K562 (cell line): ENCODE measurements around the gene CTNNBL1. TPM values are rescaled to one million over a fixed set of nuclear protein-coding genes. Genes with fewer than 3 reads are reported as not detected.

Experiments
- ATAC-seq: fragments of 200-7000 bp; cut with Tn5 transposase; 3 replicates; pipeline ENCODE4 v1.9.1; 2020; ENCODE audit warnings: moderate library complexity
- BruUV-seq: library from RNA; stranded (reverse); fragments of 400-500 nt; replicated peaks from 2 replicates; lab custom pipeline; 2021; lab: Mats Ljungman, UMichigan
- CTCF ChIA-PET: fragments of 300-600 bp; formaldehyde crosslinking; extraction: SDS; loops from one replicate; lab custom pipeline; 2021; ENCODE audit warnings: low intra/inter-chr PET ratio; lab: Yijun Ruan, JAX
- POLR2A ChIA-PET: fragments of 300-600, 350-650 bp; sonication (Branson Sonifier 250); formaldehyde crosslinking; extraction: SDS; loops from one replicate; lab custom pipeline; 2021; ENCODE audit warnings: antibody characterized with exemption, inconsistent platforms; lab: Yijun Ruan, JAX
- DNase-seq, 4 experiments: peaks; one replicate each; pipeline versions ENCODE4 v3.0.0 to v3.0.0-alpha.2; 2011 to 2018; ENCODE audit warnings: low spot score in 3 of 4, mixed read lengths in 3 of 4; ENCODE audit errors: extremely low read depth in 1 of 4
- FAIRE-seq: peaks from 2 replicates; lab custom pipeline; 2011; peaks lifted over from hg19 to GRCh38; lab: Jason Lieb, UNC
- H2AFZ ChIP-seq: 2 replicates; pipeline ENCODE4 v1.6.0; 2011; ENCODE audit warnings: low read depth, low read length, control low read depth, inconsistent platforms
- H3K27ac ChIP-seq: fragments of 200-600 bp; 3 replicates; pipeline ENCODE4 v1.8.0; 2011; ENCODE audit warnings: low read depth, mild to moderate bottlenecking, control low read depth, inconsistent platforms, low read length, moderate library complexity, mixed read lengths; ENCODE audit errors: extremely low read depth
- H3K27me3 ChIP-seq, 2 experiments: fragments of 300-600 bp in 1 of 2; 2 replicates in 1 of 2; 3 replicates in 1 of 2; pipeline versions ENCODE4 v1.6.0 to v1.8.0; 2011; ENCODE audit warnings: inconsistent platforms in 2 of 2, low read length in 2 of 2, mild to moderate bottlenecking in 1 of 2, mixed read lengths in 1 of 2, moderate library complexity in 1 of 2; ENCODE audit not compliant: control insufficient read depth in 2 of 2, insufficient read depth in 2 of 2
- H3K36me3 ChIP-seq: fragments of 300-600 bp; 3 replicates; pipeline ENCODE4 v1.8.0; 2011; ENCODE audit warnings: mild to moderate bottlenecking, low read length, inconsistent platforms; ENCODE audit not compliant: control insufficient read depth, insufficient read depth
- H3K4me1 ChIP-seq, 2 experiments: fragments of 200-600 bp in 1 of 2; replicated peaks in 1 of 2; 2 replicates in 1 of 2; 3 replicates in 1 of 2; pipeline versions ENCODE4 v1.5.1 to v1.8.0; 2011; ENCODE audit warnings: inconsistent platforms in 2 of 2, low read length in 2 of 2, mild to moderate bottlenecking in 1 of 2, mixed read lengths in 1 of 2, moderate library complexity in 1 of 2; ENCODE audit not compliant: control insufficient read depth in 2 of 2, insufficient read depth in 2 of 2
- H3K4me2 ChIP-seq: 2 replicates; pipeline ENCODE4 v1.6.1; 2011; ENCODE audit warnings: low read length, control low read depth, inconsistent platforms, mixed read lengths; ENCODE audit not compliant: insufficient read depth
- H3K4me3 ChIP-seq: fragments of 200-600 bp; sonication (generic), shearing (Covaris generic); 2 replicates; pipeline ENCODE4 v1.5.1; 2016; ENCODE audit warnings: control low read depth, inconsistent platforms
- H3K79me2 ChIP-seq: fragments of 200-600 bp; 3 replicates; pipeline ENCODE4 v1.8.0; 2011; ENCODE audit warnings: low read length, inconsistent platforms; ENCODE audit not compliant: control insufficient read depth, insufficient read depth
- H3K9ac ChIP-seq, 2 experiments: 2 replicates each; pipeline versions ENCODE4 v1.6.0 to v1.6.1; 2011; ENCODE audit warnings: low read depth in 2 of 2, low read length in 2 of 2, control low read depth in 1 of 2, inconsistent platforms in 1 of 2, mild to moderate bottlenecking in 1 of 2, mixed read lengths in 1 of 2; ENCODE audit not compliant: insufficient read depth in 1 of 2
- H3K9me1 ChIP-seq: one replicate; pipeline ENCODE4 v1.6.0; 2011; ENCODE audit warnings: inconsistent platforms, mild to moderate bottlenecking, low read length, moderate library complexity; ENCODE audit not compliant: control insufficient read depth, insufficient read depth
- H3K9me3 ChIP-seq: replicated peaks from 2 replicates; pipeline ENCODE4 v1.5.1; 2011; ENCODE audit warnings: low read depth, low read length, inconsistent platforms; ENCODE audit not compliant: control insufficient read depth, insufficient read depth
- H4K20me1 ChIP-seq: replicated peaks from 2 replicates; pipeline ENCODE4 v1.6.1; 2011; ENCODE audit warnings: low read length, inconsistent platforms, mixed read lengths; ENCODE audit not compliant: control insufficient read depth, insufficient read depth
- BRD9 ChIP-seq: fragments of 450-650 bp; IDR thresholded peaks from 2 replicates; pipeline ENCODE4 v1.6.1; 2018; ENCODE audit warnings: low read depth; ENCODE audit not compliant: partially characterized antibody
- CBX5 ChIP-seq: IDR thresholded peaks from 2 replicates; pipeline ENCODE4 v1.6.1; 2014; ENCODE audit warnings: low read depth, borderline replicate concordance
- CSDE1 ChIP-seq, 2 experiments: fragments of 450-650 bp; IDR thresholded peaks; 2 replicates each; pipeline ENCODE4 v1.6.1; 2016; ENCODE audit warnings: mild to moderate bottlenecking in 1 of 2
- CXXC5 ChIP-seq: fragments of 250-450 bp; sonication (Bioruptor Pico); IDR thresholded peaks from 2 replicates; pipeline ENCODE4 v1.8.0; 2022; ENCODE audit warnings: inconsistent platforms, mild to moderate bottlenecking, moderate library complexity
- IFI16 ChIP-seq: fragments of 250-450 bp; sonication (Bioruptor Pico); IDR thresholded peaks from 2 replicates; pipeline ENCODE4 v2.1.2; 2022; ENCODE audit warnings: mild to moderate bottlenecking, inconsistent platforms
- NFE2 ChIP-seq: IDR thresholded peaks from 2 replicates; pipeline ENCODE4 v1.6.1; 2014; ENCODE audit warnings: antibody characterized with exemption, low read depth
- PRPF4 ChIP-seq: fragments of 200-400 bp; formaldehyde crosslinking; IDR thresholded peaks from one replicate; pipeline ENCODE4 v1.6.1; 2017; ENCODE audit warnings: low read length, low read depth, mild to moderate bottlenecking; ENCODE audit not compliant: insufficient read depth, poor library complexity, severe bottlenecking
- RAD51 ChIP-seq: fragments of 450-650 bp; IDR thresholded peaks from 2 replicates; pipeline ENCODE4 v1.7.1; 2016; ENCODE audit warnings: low read depth, mild to moderate bottlenecking, borderline replicate concordance
- RCOR1 ChIP-seq, 2 experiments: IDR thresholded peaks; 2 replicates each; pipeline ENCODE4 v1.6.1; 2012; ENCODE audit warnings: low read depth in 2 of 2, low read length in 2 of 2, borderline replicate concordance in 1 of 2, improper control_type of control experiment in 1 of 2
- SUPT5H ChIP-seq: fragments of 450-650 bp; IDR thresholded peaks from 2 replicates; pipeline ENCODE4 v1.6.1; 2016
- ZNF184 ChIP-seq: sonication (generic); formaldehyde crosslinking; IDR thresholded peaks from 2 replicates; pipeline ENCODE4 v1.5.0; 2020; ENCODE audit warnings: missing genetic modification reagents
- WGBS: fragments of 100-300 bp; shearing (Covaris generic); methylation state at CpG from one replicate; pipeline ENCODE4 v1.1.6; 2016; ENCODE audit warnings: low coverage, mixed read lengths; ENCODE audit not compliant: insufficient coverage; ENCODE audit errors: missing lambda C conversion rate; 5-methylcytosine and 5-hydroxymethylcytosine counted together
- in situ Hi-C: fragments of 300-500 bp; cut with MboI; formaldehyde crosslinking; loops from 4 replicates; pipeline ENCODE4 v1.15.0; 2018; ENCODE audit warnings: inconsistent platforms, mixed read lengths
- intact Hi-C: fragments of 100-400 bp; cut with micrococcal nuclease; formaldehyde crosslinking; loops from 2 replicates; pipeline ENCODE4 v1.14.2; 2022
- polyA plus RNA-seq, 8 experiments: library from polyadenylated mRNA; depleted of rRNA in 4 of 8; stranded (reverse) in 5 of 8; unstranded in 3 of 8; fragments of >200 nt; fragmentation: Nextera tagmentation in 2 of 8; fragmentation: Illumina TruSeq in 1 of 8; extraction: Ambion mirVana in 2 of 8; extraction: Trizol in 1 of 8; gene quantifications; 2 replicates each; pipeline versions ENCODE4 v1.2.1 to v1.2.3, GENCODE V29; 2011 to 2014; ENCODE audit warnings: inconsistent platforms in 1 of 8, missing spikeins in 1 of 8
- total RNA-seq, 7 experiments: library from RNA; depleted of rRNA in 6 of 7; stranded (reverse); fragments of >200 nt in 6 of 7; fragmentation: Illumina TruSeq in 2 of 7; extraction: Trizol in 2 of 7; gene quantifications; 2 replicates each; pipeline versions ENCODE4 v1.2.1 to v1.2.3, GENCODE V29; 2011 to 2021; ENCODE audit warnings: low replicate concordance in 1 of 7
- TF ChIP-seq, protein P1 (sequence below): sonication (generic); formaldehyde crosslinking; IDR thresholded peaks from 2 replicates; pipeline ENCODE4 v1.8.0; 2022; ENCODE audit warnings: mild to moderate bottlenecking, missing genetic modification reagents
- TF ChIP-seq, protein P2 (sequence below): IDR thresholded peaks from 2 replicates; pipeline ENCODE4 v1.6.1; 2011; ENCODE audit not compliant: insufficient read length; ENCODE audit errors: extremely low read depth
- TF ChIP-seq, protein P3 (sequence below): sonication (generic); formaldehyde crosslinking; IDR thresholded peaks from 2 replicates; pipeline ENCODE4 v1.5.0; 2020; ENCODE audit warnings: missing genetic modification reagents
- TF ChIP-seq, protein P4 (sequence below): sonication (generic); formaldehyde crosslinking; IDR thresholded peaks from 2 replicates; pipeline ENCODE4 v1.8.0; 2022; ENCODE audit warnings: mild to moderate bottlenecking, missing genetic modification reagents, borderline replicate concordance
- TF ChIP-seq, protein P5 (sequence below): fragments of 450-650 bp; IDR thresholded peaks from 2 replicates; pipeline ENCODE4 v1.7.0; 2016; ENCODE audit warnings: borderline replicate concordance

Gene CTNNBL1
- total and polyA plus RNA-seq, 9 of the 15 experiments (the other 6 are each of a cell fraction or from before 2014, with no cell fraction given), result 32.4 to 85.6 (median 43.6) TPM

DNA sequence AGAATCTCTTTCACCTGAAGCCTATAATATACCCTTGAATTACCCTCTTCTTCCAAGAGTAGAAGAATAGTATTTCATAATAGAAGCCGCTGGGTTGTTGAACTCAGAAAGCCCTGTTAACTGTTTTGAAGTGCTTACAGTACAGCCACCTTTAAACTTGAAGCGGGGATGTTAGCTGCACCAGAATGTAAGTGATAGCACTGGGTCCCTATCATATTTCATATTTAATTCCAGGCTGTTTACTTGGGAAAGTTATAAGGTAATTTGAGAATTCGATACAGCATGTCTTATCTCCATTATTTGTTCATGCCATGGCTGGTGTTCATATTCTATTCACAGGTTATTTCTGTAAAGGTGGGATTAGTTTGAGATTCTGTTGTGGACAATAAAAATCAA is 145.6 kb downstream of the CTNNBL1 start:
- Histone ChIP-seq H3K9ac (no peak overlapping the region), H3K9me1 (no peaks in the 10 kb centered on the region), H3K9me3 (no peaks in the 10 kb centered on the region), H3K36me3 (peaks cover 21% of the 10 kb centered on the region; the same call in 2 of the 3 replicates), H2AFZ (no peak overlapping the region), H3K4me1 (no peaks in the 10 kb centered on the region; a peak in 2 of 5 replicates), H3K27me3 (no peaks in the 10 kb centered on the region), H3K4me2 (no peak overlapping the region), H4K20me1 (no peaks in the 10 kb centered on the region), H3K4me3 (no peak overlapping the region), H3K79me2 (no peaks in the 10 kb centered on the region), H3K27ac (no peak overlapping the region)
- DNase-seq, result no peak
- ATAC-seq, result no peak
- in situ Hi-C loops, result no loop called here
- 67% methylated on average over 3 of the region's 3 CpGs for WGBS
- intact Hi-C loops, result no loop called here
- FAIRE-seq, result no peak
- no TSS peak for BruUV-seq
- CTCF ChIA-PET, result no interaction called here
- POLR2A ChIA-PET, result no interaction called here
- no peak for TF ChIP-seq CBX5
- TF ChIP-seq IFI16 (CRISPR knock-in tag), result no peak
- TF ChIP-seq, protein P1, sequence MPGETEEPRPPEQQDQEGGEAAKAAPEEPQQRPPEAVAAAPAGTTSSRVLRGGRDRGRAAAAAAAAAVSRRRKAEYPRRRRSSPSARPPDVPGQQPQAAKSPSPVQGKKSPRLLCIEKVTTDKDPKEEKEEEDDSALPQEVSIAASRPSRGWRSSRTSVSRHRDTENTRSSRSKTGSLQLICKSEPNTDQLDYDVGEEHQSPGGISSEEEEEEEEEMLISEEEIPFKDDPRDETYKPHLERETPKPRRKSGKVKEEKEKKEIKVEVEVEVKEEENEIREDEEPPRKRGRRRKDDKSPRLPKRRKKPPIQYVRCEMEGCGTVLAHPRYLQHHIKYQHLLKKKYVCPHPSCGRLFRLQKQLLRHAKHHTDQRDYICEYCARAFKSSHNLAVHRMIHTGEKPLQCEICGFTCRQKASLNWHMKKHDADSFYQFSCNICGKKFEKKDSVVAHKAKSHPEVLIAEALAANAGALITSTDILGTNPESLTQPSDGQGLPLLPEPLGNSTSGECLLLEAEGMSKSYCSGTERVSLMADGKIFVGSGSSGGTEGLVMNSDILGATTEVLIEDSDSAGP (CRISPR knock-in tag), result no peak
- TF ChIP-seq, protein P2, sequence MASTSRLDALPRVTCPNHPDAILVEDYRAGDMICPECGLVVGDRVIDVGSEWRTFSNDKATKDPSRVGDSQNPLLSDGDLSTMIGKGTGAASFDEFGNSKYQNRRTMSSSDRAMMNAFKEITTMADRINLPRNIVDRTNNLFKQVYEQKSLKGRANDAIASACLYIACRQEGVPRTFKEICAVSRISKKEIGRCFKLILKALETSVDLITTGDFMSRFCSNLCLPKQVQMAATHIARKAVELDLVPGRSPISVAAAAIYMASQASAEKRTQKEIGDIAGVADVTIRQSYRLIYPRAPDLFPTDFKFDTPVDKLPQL, result no peak
- TF ChIP-seq, protein P3, sequence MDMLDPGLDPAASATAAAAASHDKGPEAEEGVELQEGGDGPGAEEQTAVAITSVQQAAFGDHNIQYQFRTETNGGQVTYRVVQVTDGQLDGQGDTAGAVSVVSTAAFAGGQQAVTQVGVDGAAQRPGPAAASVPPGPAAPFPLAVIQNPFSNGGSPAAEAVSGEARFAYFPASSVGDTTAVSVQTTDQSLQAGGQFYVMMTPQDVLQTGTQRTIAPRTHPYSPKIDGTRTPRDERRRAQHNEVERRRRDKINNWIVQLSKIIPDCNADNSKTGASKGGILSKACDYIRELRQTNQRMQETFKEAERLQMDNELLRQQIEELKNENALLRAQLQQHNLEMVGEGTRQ (CRISPR knock-in tag), result no peak
- no peak for TF ChIP-seq PRPF4
- TF ChIP-seq, protein P4, sequence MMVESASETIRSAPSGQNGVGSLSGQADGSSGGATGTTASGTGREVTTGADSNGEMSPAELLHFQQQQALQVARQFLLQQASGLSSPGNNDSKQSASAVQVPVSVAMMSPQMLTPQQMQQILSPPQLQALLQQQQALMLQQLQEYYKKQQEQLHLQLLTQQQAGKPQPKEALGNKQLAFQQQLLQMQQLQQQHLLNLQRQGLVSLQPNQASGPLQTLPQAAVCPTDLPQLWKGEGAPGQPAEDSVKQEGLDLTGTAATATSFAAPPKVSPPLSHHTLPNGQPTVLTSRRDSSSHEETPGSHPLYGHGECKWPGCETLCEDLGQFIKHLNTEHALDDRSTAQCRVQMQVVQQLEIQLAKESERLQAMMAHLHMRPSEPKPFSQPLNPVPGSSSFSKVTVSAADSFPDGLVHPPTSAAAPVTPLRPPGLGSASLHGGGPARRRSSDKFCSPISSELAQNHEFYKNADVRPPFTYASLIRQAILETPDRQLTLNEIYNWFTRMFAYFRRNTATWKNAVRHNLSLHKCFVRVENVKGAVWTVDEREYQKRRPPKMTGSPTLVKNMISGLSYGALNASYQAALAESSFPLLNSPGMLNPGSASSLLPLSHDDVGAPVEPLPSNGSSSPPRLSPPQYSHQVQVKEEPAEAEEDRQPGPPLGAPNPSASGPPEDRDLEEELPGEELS (CRISPR knock-in tag), result no peak
- no peak for TF ChIP-seq NFE2
- no peak for TF ChIP-seq BRD9
- no peak for TF ChIP-seq RAD51
- TF ChIP-seq, protein P5, sequence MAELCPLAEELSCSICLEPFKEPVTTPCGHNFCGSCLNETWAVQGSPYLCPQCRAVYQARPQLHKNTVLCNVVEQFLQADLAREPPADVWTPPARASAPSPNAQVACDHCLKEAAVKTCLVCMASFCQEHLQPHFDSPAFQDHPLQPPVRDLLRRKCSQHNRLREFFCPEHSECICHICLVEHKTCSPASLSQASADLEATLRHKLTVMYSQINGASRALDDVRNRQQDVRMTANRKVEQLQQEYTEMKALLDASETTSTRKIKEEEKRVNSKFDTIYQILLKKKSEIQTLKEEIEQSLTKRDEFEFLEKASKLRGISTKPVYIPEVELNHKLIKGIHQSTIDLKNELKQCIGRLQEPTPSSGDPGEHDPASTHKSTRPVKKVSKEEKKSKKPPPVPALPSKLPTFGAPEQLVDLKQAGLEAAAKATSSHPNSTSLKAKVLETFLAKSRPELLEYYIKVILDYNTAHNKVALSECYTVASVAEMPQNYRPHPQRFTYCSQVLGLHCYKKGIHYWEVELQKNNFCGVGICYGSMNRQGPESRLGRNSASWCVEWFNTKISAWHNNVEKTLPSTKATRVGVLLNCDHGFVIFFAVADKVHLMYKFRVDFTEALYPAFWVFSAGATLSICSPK, result no peak
- TF ChIP-seq CXXC5 (CRISPR knock-in tag), result no peak
- no peak for TF ChIP-seq RCOR1 (IDR thresholded peaks at IDR 0.05; ENCODE audit: borderline replicate concordance in 1 of 2, low read depth in 2 of 2, low read length in 2 of 2)
- TF ChIP-seq SUPT5H, result no peak
- TF ChIP-seq CSDE1 (IDR thresholded peaks at IDR 0.05), result no peak
- no peak for TF ChIP-seq ZNF184 (CRISPR knock-in tag)
